GM18502 (cell line): Measurements from ENCODE around the gene SERHL2.
"Not testable (repeated sequence)": the region's sequence is repeated elsewhere in the genome, so short reads cannot be mapped to it uniquely, and the experiment has no call there.

Source experiments
- ATAC-seq: cut with Tn5 transposase; IDR thresholded peaks from one replicate; pipeline ENCODE4 v1.9.1; 2021; ENCODE audit warnings: mild to moderate bottlenecking; ENCODE audit not compliant: unreplicated experiment, poor library complexity

The SERHL2 gene

DNA sequence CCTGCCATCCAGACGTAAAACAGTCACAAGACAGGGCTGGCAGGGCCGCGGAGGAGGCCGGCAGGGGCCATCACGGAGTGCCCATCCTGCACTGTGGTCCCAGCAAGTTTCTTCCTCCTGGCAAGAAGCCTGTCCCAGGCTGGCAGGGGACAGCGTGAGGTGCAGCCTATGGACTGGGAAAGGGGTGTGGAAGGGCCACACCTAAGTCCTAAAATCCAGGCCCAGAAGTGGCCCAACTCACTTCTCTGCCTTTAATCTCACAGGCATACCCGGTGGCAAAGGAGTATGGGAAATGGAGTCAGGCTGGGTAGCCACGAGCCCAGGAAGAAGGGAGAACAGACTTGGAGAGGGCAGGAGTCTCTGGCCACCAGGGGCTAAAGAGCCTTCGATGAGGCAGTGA, 16.8 kb downstream of the SERHL2 start:
- not testable (repeated sequence) for ATAC-seq

DNA sequence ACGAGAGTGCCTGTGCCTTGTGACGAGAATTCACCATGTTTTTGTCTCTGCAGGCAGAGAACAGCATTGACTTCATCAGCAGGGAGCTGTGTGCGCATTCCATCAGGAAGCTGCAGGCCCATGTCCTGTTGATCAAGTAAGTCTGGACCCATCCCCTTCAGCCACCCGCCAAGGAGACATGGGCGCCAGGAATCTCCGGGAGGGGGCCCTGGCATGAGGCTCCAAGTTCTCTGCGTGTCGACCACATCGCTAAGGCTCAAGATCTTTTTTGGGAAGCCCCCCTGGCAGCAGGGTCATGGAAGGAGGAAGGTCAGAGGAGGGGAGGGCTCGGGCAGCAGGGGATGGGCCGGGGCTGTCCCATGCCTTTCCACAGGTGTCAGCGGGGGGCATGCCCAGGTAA, 17.3 kb downstream of the SERHL2 start:
- ATAC-seq, result not testable (repeated sequence)

DNA sequence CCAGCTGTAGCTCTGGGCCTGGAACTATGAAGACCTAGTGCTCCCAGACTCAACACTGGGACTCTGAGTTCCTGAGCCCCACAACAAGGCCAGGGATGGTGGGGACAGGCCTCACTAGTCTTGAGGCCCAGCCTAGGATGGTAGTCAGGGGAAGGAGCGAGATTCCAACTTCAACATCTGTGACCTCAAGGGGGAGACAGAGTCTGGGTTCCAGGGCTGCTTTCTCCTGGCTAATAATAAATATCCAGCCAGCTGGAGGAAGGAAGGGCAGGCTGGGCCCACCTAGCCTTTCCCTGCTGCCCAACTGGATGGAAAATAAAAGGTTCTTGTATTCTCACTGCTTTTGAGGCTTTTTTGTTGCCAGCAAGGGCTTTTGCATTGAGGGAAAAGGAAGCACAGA, 20.3 kb downstream of the SERHL2 start:
- not testable (repeated sequence) for ATAC-seq

DNA sequence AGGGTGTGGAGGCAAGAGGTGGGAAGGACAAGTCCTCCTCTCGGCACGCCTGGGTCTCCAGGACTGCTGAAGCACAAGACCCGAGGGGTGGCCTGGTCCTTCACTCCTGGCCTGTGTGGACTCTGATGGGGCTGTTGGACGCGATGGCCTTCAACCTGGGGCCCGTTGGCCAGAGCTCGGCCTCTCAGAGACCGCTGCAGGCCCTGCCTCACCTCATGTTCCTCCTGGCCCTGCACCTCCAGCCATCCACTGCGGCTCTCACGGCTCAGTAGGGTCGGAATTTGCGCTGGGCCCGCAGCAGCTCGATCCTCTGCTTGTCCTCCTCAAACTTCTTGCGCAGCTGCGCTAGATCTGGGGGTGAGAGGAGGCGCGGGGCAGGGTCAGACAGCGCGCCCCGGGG, 20.7 kb downstream of the SERHL2 start:
- ATAC-seq, result not testable (repeated sequence)

DNA sequence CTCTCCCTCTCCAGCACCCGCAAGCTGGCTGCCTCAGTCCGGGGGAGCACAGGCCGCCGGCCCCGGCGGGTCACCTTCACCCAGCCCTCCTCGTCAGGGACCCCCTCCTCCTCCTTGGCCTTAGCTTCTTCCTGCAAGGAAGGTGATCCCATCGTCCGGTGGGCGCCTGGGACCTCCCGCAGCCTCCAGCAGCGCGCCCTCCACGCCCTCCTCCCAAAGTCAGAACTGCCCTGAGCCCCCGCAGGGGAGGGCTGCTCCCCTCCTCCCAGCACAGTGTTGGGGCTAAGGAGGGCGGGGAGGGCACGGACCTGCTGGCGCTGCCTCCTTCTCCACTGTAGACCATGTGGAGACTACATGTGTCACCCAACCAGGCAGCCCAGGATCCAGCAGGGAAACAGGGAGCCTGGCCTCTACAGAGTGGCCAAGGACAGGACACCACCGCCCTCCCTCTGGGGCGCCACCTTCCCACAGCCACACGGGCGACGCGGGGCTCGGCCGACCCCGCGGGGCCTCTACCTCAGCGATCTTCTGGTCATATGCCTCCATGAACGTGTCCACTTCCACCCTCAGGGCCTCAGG, 22.3 kb downstream of the SERHL2 start:
- ATAC-seq, result not testable (repeated sequence)

DNA sequence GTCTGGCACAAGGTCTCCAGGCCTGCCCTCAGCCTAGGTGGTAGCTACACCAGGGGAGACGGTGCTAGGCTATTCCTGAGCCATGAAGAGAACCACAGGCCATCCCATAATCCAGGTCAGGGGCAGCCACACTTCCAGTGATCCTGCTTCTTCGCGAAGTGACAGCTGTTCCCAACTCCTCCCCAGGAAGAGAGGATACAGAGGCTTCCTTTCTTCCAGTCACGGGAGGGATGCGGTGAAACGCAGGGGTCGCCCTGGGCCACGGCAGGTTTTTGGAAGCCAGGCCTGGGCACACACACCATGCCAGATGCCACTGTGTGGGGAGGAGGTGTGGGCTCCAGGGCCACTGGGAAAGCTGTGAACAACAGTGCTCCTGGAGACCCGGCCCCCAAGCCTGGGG, 23.4 kb downstream of the SERHL2 start:
- ATAC-seq, result not testable (repeated sequence)

DNA sequence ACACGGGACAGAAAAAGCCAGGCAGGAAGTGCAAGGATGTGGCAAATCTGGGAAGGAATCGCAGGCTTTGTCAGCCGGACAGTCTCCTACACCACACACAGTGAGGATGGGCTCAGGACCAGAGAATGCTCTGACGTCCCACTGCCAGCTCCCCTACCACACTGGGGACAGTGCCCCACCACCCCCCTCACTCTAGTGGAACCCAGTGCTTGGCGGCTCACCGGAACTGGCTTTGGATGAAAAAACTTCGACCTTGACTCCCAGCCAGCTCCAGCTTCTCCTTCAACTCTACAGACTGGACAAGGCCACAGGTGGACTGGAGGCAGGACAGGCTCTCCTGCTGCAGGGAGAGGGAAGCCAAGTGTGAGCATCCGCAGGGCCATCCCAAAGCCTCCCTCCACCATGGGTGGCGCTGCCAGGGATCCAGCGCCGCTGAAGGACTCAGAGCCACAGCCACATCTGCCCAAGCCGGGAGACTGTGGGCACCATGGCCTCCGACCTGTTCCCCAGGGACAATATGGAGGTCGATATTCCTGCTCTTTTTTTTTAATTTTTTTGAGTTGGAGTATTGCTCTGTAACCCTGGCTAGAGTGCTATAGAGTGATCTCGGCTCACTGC, 24.0 kb downstream of the SERHL2 start:
- ATAC-seq, result no peak

DNA sequence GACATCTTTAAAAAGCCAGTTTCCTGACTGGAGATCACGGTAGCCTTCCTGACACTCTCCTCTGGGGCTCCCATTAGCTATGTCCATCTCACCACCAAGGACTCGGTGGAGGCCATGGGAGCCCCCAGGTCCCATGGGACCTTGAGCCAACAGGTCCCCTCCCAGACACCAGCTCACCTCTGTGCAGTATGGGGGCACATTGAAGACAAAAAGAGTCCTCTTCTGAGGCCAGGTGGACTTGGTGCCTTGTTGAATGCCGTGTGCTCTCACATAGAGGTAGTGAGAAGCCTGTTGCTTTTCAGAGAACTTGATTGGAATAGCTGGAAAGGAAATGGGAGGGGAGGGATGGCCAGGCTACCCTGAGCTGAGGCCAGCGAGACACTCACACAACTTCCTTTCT, 26.3 kb downstream of the SERHL2 start:
- not testable (repeated sequence) for ATAC-seq

DNA sequence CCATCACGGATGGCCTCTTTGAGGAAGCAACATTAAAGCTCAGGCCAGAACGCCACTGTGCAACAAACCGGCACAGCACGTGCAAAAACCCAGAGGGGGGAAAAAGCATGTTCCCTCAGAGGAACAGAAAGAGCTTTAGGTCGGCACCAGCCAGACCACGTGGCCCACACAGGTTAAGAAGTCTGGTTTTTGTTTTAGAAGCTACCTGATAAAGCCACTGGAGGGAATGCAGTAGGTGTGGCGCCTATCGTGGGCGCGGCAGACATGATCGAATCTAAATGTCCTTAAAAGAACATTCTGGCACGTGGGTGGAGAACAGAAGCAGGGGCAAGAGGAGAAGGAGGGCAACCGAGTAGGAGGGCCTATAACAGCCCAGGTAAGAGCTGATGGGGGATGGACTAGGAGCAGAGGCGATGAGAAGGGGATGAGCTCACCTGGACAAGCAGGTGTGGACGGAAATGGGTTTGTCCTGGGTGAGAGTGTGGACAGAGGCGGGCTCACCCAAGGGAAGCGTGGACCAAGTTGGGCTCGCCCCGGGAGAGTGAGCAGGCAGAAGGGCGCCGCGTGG, 27.5 kb downstream of the SERHL2 start:
- peak; percentile 20 for ATAC-seq

DNA sequence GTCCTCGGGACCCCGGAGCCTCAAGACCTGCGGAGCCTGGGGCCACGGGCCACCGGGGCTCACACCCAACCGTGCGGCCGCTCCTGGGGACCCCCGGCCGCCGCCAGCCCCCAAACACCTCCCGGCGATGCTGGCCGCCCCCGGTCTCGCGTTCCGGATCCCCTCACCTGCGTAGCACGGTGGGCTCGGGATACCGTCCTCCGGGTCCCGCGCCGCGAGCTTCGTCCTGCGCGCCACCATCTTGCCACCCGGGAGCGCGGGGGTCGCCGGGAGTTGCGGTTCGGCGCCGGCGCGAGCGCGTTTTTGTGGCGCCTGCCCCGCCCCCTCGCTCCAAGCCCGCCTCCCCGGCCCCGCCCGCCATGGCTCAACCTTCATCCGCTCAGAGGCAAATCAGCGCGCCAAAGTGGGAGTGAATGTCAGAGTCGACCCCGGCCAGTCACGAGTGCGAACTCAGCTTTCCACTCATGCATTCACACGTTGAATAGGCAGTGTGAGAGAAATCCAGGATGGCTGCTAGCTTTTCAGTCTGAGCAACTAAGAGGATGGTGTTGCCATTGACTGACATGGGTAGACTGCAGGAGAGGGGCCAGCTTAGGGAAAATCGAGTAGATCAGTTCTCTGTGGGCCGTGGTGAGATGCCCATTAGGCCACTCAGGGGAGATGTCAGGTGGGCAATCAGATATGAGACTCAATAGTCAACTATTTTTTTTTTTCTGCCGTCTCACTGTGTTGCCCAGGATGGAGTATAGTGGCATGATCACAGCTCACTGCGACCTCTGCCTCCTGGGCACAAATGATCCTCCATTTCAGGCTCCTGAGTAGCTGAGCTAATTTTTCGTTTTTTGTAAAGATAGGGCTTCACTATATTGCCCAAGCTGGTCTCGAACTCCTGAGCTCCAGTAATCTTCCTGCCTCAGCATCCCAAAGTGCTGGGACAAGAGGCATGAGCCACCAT, 28.3 kb downstream of the SERHL2 start:
- peak; percentile 54 for ATAC-seq

DNA sequence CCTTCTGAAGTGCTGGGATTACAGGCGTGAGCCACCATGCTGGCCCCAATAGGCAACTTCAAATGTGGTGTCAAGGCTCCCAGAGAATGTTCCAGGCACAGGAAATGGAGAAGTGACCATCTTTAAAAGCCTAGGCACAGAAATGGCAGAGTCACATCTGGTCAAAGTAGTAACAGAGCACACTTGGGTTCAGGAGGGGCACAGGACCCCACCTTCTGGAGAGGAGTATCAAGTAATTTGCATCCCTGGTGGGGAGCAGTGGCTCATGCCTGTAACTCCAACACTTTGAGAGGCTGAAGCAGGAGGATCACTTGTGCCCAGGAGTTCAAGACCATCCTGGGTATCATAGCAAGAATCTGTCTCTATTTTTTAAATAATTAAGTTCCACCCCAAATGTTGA, 29.2 kb downstream of the SERHL2 start:
- ATAC-seq, result no peak

DNA sequence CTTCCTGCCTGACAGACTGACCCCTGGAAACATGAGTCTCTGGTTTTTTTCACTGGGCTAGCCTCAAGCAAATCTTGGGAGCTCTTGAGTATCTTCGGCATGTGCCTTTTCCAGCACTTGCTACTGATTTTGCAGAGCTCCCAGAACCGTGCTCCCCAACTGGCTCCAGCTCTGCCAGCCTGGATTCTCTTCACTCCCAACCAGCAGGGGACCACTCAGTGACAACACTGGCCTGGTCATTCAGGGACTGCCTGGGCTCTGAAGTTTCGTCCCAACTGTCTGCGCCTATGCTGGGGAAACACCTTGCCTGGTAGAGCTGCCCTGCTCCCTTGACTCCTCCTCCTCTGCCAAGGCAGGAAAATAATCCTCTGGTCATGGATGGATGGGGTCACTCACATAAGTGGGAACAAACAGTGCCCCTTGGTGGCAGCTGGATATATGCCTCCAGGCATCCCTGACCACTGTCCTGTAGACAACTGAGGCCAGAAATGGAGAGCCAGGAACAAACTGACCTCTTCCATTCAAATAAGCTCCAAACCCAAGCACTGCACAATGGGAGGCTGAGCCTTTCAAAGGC, 30.7 kb downstream of the SERHL2 start:
- no peak for ATAC-seq

DNA sequence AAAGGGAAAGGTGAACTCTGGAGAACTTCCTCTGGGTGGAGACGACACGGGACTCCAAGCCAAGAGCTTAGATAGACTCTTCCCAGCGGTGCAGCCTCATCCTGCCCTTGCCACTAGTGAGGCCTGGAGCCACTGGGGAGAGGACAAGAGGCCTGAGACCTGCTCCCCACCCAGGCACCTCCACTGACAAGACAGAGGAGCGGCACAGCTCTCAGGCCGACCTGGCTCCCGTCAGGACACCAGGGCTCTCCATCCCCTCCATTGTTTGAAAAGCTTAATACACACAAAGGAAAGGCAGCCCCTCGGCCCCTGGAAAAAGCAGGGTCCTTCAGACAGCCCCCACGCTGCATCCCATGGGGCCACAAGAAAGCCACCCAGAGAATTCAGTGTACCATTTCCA, 31.3 kb downstream of the SERHL2 start:
- no peak for ATAC-seq

DNA sequence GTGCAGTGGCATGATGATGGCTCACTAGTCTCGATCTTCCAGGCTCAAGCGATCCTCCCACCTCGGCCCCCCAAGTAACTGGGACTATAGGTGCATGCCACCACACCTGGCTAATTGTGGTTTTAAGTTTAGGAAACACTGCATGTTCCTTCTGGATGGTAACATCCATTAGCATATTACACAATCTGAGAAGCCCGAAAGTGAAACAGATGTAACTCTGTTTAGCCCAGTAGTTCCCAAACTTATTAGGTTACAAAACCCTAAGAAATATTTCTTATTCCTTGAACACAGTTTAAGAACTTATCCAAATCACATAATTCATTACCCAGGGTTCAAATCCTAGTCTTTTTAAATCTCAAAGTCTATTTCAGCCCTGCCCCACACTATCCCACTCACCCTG, 32.6 kb downstream of the SERHL2 start:
- no peak for ATAC-seq

DNA sequence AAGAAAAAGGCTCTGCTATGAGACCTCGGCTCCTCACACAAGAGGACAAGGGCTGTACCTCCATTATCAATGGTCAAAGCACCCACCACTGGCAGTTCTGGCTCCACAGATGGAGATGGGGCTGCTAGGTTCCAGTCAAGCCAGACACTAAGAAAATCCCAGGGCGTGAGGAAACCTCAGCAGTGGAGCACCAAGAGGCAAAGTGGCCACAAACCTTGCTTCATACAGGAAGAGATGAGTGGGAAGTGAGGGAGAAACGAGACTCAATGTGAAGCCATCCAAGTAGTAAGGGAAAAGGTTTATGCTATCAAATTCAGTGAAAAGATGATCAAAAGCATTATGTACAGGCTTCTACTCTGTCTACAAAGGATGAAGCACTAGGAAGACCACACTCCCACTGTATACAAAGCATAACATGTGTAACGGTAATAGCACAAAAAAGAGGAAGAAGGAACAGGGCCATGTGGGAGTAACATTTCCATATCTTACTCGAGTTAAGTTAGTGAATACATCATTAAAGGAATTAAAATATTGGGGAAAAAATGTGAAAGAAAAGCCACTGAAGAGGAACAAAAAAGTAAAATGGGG, 33.9 kb downstream of the SERHL2 start:
- ATAC-seq, result no peak

DNA sequence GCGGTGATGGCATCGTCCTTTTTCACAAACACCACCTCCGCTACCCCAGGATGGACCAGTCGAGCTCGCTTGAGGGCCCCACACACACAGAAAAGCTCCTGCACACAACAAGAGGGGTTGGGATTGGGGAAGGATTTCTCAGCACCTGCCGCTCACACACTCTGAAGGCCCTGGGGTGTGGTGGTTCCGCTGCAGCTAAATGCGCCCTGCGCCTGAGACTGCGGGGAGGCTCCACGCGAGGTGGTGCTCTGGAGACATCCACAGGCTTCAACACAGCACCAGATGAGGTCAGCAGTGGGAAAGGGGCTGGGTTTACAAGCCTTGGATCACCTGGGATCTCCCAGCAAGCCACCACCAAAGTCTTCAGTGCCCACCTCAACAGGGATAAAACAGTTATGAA, 38.2 kb downstream of the SERHL2 start:
- ATAC-seq, result no peak

DNA sequence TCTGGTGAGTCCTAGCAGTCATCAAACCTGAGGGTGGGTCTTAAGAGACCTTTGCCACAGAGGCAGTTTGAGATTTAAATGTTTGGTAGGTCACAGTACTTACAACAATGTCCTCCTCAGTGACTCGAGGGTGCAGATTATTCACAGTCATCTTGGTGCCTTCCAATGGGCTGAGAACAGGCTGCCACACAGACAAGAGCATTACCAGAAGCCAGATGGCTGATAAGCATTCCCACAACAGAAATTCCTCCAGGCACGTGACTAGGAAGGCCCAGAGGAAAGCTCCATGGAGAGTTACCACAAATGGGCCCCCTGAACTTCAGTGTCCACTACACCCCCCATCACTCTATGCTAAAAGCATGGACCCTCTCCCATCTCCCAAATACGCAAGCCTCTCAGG, 41.7 kb downstream of the SERHL2 start:
- no peak for ATAC-seq

DNA sequence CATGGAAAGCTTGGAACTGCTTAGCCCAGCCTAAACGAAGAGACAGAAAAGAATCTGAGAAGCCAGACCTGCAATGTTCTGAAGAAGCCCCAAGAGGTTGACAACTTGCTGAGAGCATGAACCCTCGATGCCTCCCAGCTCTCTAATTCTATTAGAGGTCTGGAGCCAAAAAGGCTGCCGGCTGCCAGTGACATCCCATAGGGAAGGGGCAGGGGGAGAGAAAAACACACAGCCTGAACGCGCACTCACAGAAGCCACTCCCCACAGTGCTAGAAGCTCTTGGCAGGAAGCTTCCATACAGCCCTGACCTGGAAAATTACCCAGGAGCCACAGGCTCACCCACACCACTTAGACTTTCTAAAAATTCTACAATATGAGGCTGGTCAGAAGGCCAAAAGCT, 42.6 kb downstream of the SERHL2 start:
- ATAC-seq, result no peak

DNA sequence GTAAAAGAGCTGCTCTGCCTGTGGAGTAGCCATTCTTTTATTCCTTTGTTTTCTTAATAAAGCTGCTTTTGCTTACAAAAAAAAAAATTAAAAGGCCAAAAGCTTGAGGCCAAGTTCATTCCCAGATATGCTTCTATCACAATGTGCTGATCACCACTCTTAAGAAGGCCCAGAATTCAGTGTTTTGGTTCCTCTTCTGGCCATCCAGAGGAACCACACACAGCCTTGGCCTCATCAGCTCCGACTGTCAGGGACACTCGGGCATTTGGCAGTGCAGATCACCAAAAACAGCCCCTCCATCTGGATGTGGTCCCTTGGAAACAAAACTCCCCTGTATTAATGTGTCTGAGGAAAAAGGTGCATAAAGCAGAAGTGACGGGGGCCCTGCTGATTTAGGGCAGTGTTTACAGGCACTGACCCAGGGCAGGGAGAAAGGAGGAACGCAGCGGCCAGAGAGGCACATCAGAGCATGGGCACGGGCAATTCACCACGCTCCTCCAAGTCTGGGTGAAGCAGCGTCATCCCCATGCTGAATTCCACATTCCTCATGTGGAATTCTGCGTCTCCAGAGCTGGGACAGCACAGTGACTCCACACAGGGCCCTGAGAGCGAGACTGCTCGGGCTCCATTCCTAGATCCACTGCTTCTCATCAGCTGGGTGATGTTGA, 43.2 kb downstream of the SERHL2 start:
- ATAC-seq, result no peak
